A549 (cell line): ENCODE measurements around the gene SYT6. TPM values are rescaled to one million over a fixed set of nuclear protein-coding genes. Genes with fewer than 3 reads are reported as not detected.
"Not testable (repeated sequence)": the region's sequence is repeated elsewhere in the genome, so short reads cannot be mapped to it uniquely, and the experiment has no call there.

ENCODE experiments used
- ATAC-seq, 2 experiments: fragments of 200-7000 bp in 1 of 2; fragments of >200 bp in 1 of 2; cut with Nextera tagmentation in 1 of 2; cut with Tn5 transposase in 1 of 2; 3 replicates each; pipeline versions ENCODE4 v1.8.0 to v1.9.1; 2018 to 2020; ENCODE audit warnings: mild to moderate bottlenecking in 1 of 2, moderate library complexity in 1 of 2
- CTCF ChIA-PET: fragments of 300-600 bp; sonication (Branson Sonifier 250); formaldehyde crosslinking; extraction: SDS; loops from one replicate; lab custom pipeline; 2021; ENCODE audit warnings: antibody characterized with exemption, inconsistent platforms; lab: Yijun Ruan, JAX
- POLR2A ChIA-PET: fragments of 350-600 bp; formaldehyde crosslinking; extraction: SDS; loops from one replicate; lab custom pipeline; 2021; ENCODE audit warnings: antibody characterized with exemption, inconsistent platforms; lab: Yijun Ruan, JAX
- DNase-seq, 2 experiments: peaks; one replicate each; pipeline versions ENCODE4 v3.0.0 to v3.0.0-alpha.2; 2011 to 2016; ENCODE audit warnings: low read depth in 1 of 2, low spot score in 1 of 2
- FAIRE-seq: peaks from 2 replicates; lab custom pipeline; 2011; peaks lifted over from hg19 to GRCh38; lab: Jason Lieb, UNC
- H3K27ac ChIP-seq, 2 experiments: fragments of >200 bp; sonication (Bioruptor Twin); formaldehyde crosslinking; 3 replicates each; pipeline ENCODE4 v1.5.1; 2016 to 2017
- H3K4me1 ChIP-seq: fragments of >200 bp; sonication (Bioruptor Twin); formaldehyde crosslinking; 3 replicates; pipeline ENCODE4 v1.6.1; 2016
- H3K4me2 ChIP-seq: fragments of >200 bp; sonication (Bioruptor Twin); formaldehyde crosslinking; 3 replicates; pipeline ENCODE4 v1.6.1; 2016
- H3K4me3 ChIP-seq: fragments of >200 bp; sonication (Bioruptor Twin); formaldehyde crosslinking; 3 replicates; pipeline ENCODE4 v1.5.1; 2016
- H3K9me3 ChIP-seq: fragments of >200 bp; sonication (Bioruptor Twin); formaldehyde crosslinking; 3 replicates; pipeline ENCODE4 v1.6.1; 2016
- CBX8 ChIP-seq: fragments of 200-600 bp; sonication (generic); IDR thresholded peaks from 2 replicates; pipeline ENCODE4 v1.6.1; 2016
- HDAC2 ChIP-seq: fragments of 200-600 bp; sonication (generic); IDR thresholded peaks from 2 replicates; pipeline ENCODE4 v1.6.1; 2016
- KDM1A ChIP-seq: fragments of 200-600 bp; sonication (generic); IDR thresholded peaks from 2 replicates; pipeline ENCODE4 v1.6.1; 2016; ENCODE audit warnings: low read depth, mild to moderate bottlenecking
- KDM5A ChIP-seq: fragments of 200-600 bp; sonication (generic); IDR thresholded peaks from 2 replicates; pipeline ENCODE4 v1.6.1; 2016; ENCODE audit warnings: antibody characterized with exemption, mild to moderate bottlenecking
- MAZ ChIP-seq: fragments of 150-350 bp; IDR thresholded peaks from 2 replicates; pipeline ENCODE4 v1.6.1; 2014; ENCODE audit warnings: antibody characterized with exemption, low read depth, low read length, borderline replicate concordance
- NPAS2 ChIP-seq: fragments of 250-450 bp; sonication (Bioruptor Pico); IDR thresholded peaks from 2 replicates; pipeline ENCODE4 v1.8.0; 2022; ENCODE audit warnings: mild to moderate bottlenecking, moderate library complexity, borderline replicate concordance
- NR3C1 ChIP-seq: fragments of >200 bp; sonication (Bioruptor Twin); formaldehyde crosslinking; IDR thresholded peaks from 3 replicates; pipeline ENCODE4 v1.6.1; 2017
- POLR2A ChIP-seq: IDR thresholded peaks from 2 replicates; pipeline ENCODE4 v1.6.1; 2012; ENCODE audit warnings: mild to moderate bottlenecking, low read length
- RAD21 ChIP-seq, 2 experiments: fragments of >200 bp in 1 of 2; sonication (Bioruptor Twin) in 1 of 2; formaldehyde crosslinking in 1 of 2; IDR thresholded peaks in 1 of 2; conservative IDR thresholded peaks in 1 of 2; 2 replicates in 1 of 2; 3 replicates in 1 of 2; pipeline ENCODE4 v1.6.1; 2012 to 2018; ENCODE audit warnings: inconsistent platforms in 1 of 2
- TP53 ChIP-seq: fragments of 250-450 bp; sonication (Bioruptor Pico); IDR thresholded peaks from 2 replicates; pipeline ENCODE4 v1.5.0; 2021; ENCODE audit warnings: mild to moderate bottlenecking, moderate library complexity
- ZC3H11A ChIP-seq: fragments of 450-650 bp; IDR thresholded peaks from 2 replicates; pipeline ENCODE4 v1.6.1; 2014; ENCODE audit warnings: antibody characterized with exemption, mild to moderate bottlenecking
- ZFP36 ChIP-seq: fragments of 450-650 bp; IDR thresholded peaks from 2 replicates; pipeline ENCODE4 v1.6.1; 2014; ENCODE audit warnings: borderline replicate concordance; ENCODE audit not compliant: partially characterized antibody
- ZNF302 ChIP-seq: fragments of 250-450 bp; sonication (Bioruptor Pico); IDR thresholded peaks from 2 replicates; pipeline ENCODE4 v1.9.0; 2021; ENCODE audit warnings: inconsistent platforms, mild to moderate bottlenecking, moderate library complexity
- WGBS: methylation state at CpG from one replicate; pipeline ENCODE4 v1.1.6; 2017; ENCODE audit errors: missing lambda C conversion rate; 5-methylcytosine and 5-hydroxymethylcytosine counted together
- polyA plus RNA-seq, 4 experiments: library from polyadenylated mRNA; depleted of rRNA in 3 of 4; stranded (reverse); fragments of >200 nt; fragmentation: RNase III in 1 of 4; extraction: RNeasy Plus Mini Kit Qiagen cat#74134 plus additional on column Dnase treatment in 1 of 4; gene quantifications; 2 replicates in 3 of 4; 3 replicates in 1 of 4; pipeline ENCODE4 v1.2.3, GENCODE V29; 2011 to 2017
- TF ChIP-seq, protein P1 (sequence below): fragments of 450-650 bp; IDR thresholded peaks from 2 replicates; pipeline ENCODE4 v1.6.1; 2014; ENCODE audit warnings: antibody characterized with exemption
- TF ChIP-seq, protein P2 (sequence below): fragments of >200 bp; sonication (Bioruptor Twin); formaldehyde crosslinking; IDR thresholded peaks from 2 replicates; pipeline ENCODE4 v1.6.1; 2016
- TF ChIP-seq, protein P3 (sequence below): fragments of 200-600 bp; sonication (generic); IDR thresholded peaks from 2 replicates; pipeline ENCODE4 v1.6.1; 2016; ENCODE audit warnings: antibody characterized with exemption, mild to moderate bottlenecking, moderate library complexity
- TF ChIP-seq, protein P4 (sequence below): IDR thresholded peaks from 2 replicates; pipeline ENCODE4 v1.6.1; 2012
- TF ChIP-seq, protein P5 (sequence below): fragments of 250-450 bp; sonication (Bioruptor Pico); IDR thresholded peaks from 2 replicates; pipeline ENCODE4 v1.5.0; 2021; ENCODE audit warnings: mild to moderate bottlenecking, moderate library complexity, borderline replicate concordance
- TF ChIP-seq, protein P6 (sequence below): fragments of 150-350 bp; IDR thresholded peaks from 2 replicates; pipeline ENCODE4 v1.6.1; 2014; ENCODE audit warnings: low read depth, mild to moderate bottlenecking, low read length

Gene SYT6
- polyA plus RNA-seq, 2 of the 4 experiments (the other 2 are of a cell fraction): 0.57 to 1.1 TPM

DNA sequence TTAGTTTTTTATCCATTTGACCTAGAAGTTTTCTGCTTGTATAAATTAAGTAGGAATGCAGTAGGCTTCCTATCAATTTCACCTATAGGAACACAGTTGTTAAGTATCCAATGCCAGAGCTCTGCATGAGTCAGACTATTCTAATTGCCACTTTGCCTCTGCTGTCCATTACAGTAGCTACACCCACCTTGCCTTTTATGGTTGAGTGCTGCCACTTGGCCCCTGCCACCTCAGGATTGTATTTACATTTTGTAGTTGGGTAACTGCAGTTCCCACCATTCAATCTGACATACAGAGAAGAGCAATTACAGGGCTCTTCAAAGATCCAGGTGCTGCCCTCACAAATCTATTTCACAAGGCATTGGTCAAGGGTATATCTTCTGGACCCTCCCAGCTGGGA is 83.9 kb downstream of the SYT6 start:
- H3K4me1 ChIP-seq, H3K4me2 ChIP-seq, H3K27ac ChIP-seq, ATAC-seq, DNase-seq, H3K4me3 ChIP-seq, FAIRE-seq, CTCF ChIA-PET, POLR2A ChIA-PET: not testable (repeated sequence)
- H3K9me3 ChIP-seq: peaks cover 16% of the 10 kb centered on the region

DNA sequence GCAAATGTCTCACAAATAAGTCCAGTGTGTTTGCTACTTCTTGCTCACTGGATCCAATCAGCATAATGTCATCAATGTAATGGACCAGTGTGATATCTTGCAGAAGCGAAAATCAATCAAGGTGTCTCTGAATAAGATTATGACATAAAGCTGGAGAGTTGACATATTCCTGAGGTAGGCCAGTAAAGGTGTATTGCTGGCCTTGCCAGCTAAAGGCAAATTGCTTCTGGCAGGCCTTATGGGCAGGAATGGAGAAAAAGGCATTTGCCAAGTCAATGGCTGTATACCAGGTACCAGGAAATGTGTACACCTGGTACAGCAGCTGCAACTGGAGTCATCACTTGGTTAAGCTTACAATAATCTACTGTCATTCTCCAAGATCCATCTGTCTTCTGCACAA is 85.0 kb downstream of the SYT6 start:
- H3K4me3 ChIP-seq, CTCF ChIA-PET, H3K4me1 ChIP-seq, H3K4me2 ChIP-seq, DNase-seq, FAIRE-seq, H3K27ac ChIP-seq, ATAC-seq, POLR2A ChIA-PET: not testable (repeated sequence)
- WGBS: 38% methylated on average over 1 of the region's 1 CpG
- peaks cover 16% of the 10 kb centered on the region for H3K9me3 ChIP-seq

DNA sequence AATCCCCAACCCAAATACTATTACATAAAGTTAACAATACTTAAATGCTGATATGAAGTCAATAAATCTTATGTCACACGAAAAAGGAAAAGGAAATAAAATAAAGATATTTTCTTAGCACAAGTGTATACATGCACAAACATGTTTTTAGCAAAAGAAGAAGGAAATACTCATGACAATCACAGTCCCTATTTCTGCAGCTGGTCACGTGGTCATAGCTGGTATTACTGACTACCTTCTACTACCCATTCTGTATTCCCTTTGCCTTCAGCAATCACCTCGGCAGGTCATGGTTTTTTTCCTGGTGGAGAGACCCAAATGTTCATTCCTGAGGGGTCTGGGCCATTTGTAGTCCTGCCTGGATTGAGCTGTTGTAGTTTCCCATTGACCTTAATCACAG is 88.0 kb downstream of the SYT6 start:
- ATAC-seq, H3K4me2 ChIP-seq, H3K9me3 ChIP-seq, DNase-seq, CTCF ChIA-PET, POLR2A ChIA-PET, H3K4me3 ChIP-seq, H3K4me1 ChIP-seq, H3K27ac ChIP-seq, FAIRE-seq: not testable (repeated sequence)
- WGBS: 15% methylated on average over 3 of the region's 3 CpGs
- TF ChIP-seq, protein P1, sequence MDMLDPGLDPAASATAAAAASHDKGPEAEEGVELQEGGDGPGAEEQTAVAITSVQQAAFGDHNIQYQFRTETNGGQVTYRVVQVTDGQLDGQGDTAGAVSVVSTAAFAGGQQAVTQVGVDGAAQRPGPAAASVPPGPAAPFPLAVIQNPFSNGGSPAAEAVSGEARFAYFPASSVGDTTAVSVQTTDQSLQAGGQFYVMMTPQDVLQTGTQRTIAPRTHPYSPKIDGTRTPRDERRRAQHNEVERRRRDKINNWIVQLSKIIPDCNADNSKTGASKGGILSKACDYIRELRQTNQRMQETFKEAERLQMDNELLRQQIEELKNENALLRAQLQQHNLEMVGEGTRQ: peak; percentile 21; the same call in 1 of the 2 replicates

DNA sequence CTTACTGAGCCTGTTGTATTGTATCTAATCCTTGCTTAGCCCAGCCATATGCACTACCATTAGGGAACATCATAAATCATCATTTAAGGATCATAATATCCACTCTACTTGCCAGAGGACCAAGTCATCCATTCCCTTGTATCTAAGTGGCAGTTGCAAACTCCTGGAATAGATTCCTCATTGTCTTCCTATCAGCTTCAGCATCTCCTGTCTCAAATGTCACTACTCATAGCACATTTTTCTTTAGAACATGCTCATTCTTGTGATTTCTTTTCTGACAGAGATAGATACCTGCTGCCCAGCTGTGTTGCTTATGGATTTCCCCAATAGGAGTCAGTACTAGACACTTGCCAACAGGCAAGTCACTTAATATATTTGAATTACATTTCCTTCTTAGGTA is 90.1 kb downstream of the SYT6 start:
- no peak for ATAC-seq
- no peak for FAIRE-seq
- TF ChIP-seq NPAS2 (CRISPR knock-in tag) (no peak), MAZ (no peak), NR3C1 (no peak), TP53 (no peak), ZNF302 (CRISPR knock-in tag) (no peak), KDM5A (no peak), RAD21 (conservative IDR thresholded peaks at IDR 0.05 in 1 of 2, IDR thresholded peaks at IDR 0.05 in 1 of 2) (no peak), ZFP36 (no peak), CBX8 (no peak), POLR2A (no peak), ZC3H11A (no peak), KDM1A (no peak), HDAC2 (no peak)
- TF ChIP-seq, protein P2, sequence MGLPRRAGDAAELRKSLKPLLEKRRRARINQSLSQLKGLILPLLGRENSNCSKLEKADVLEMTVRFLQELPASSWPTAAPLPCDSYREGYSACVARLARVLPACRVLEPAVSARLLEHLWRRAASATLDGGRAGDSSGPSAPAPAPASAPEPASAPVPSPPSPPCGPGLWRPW: no peak
- TF ChIP-seq, protein P3, sequence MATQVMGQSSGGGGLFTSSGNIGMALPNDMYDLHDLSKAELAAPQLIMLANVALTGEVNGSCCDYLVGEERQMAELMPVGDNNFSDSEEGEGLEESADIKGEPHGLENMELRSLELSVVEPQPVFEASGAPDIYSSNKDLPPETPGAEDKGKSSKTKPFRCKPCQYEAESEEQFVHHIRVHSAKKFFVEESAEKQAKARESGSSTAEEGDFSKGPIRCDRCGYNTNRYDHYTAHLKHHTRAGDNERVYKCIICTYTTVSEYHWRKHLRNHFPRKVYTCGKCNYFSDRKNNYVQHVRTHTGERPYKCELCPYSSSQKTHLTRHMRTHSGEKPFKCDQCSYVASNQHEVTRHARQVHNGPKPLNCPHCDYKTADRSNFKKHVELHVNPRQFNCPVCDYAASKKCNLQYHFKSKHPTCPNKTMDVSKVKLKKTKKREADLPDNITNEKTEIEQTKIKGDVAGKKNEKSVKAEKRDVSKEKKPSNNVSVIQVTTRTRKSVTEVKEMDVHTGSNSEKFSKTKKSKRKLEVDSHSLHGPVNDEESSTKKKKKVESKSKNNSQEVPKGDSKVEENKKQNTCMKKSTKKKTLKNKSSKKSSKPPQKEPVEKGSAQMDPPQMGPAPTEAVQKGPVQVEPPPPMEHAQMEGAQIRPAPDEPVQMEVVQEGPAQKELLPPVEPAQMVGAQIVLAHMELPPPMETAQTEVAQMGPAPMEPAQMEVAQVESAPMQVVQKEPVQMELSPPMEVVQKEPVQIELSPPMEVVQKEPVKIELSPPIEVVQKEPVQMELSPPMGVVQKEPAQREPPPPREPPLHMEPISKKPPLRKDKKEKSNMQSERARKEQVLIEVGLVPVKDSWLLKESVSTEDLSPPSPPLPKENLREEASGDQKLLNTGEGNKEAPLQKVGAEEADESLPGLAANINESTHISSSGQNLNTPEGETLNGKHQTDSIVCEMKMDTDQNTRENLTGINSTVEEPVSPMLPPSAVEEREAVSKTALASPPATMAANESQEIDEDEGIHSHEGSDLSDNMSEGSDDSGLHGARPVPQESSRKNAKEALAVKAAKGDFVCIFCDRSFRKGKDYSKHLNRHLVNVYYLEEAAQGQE: no peak
- TF ChIP-seq, protein P1: no peak
- TF ChIP-seq, protein P4, sequence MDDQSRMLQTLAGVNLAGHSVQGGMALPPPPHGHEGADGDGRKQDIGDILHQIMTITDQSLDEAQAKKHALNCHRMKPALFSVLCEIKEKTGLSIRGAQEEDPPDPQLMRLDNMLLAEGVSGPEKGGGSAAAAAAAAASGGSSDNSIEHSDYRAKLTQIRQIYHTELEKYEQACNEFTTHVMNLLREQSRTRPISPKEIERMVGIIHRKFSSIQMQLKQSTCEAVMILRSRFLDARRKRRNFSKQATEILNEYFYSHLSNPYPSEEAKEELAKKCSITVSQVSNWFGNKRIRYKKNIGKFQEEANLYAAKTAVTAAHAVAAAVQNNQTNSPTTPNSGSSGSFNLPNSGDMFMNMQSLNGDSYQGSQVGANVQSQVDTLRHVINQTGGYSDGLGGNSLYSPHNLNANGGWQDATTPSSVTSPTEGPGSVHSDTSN: no peak
- TF ChIP-seq, protein P5, sequence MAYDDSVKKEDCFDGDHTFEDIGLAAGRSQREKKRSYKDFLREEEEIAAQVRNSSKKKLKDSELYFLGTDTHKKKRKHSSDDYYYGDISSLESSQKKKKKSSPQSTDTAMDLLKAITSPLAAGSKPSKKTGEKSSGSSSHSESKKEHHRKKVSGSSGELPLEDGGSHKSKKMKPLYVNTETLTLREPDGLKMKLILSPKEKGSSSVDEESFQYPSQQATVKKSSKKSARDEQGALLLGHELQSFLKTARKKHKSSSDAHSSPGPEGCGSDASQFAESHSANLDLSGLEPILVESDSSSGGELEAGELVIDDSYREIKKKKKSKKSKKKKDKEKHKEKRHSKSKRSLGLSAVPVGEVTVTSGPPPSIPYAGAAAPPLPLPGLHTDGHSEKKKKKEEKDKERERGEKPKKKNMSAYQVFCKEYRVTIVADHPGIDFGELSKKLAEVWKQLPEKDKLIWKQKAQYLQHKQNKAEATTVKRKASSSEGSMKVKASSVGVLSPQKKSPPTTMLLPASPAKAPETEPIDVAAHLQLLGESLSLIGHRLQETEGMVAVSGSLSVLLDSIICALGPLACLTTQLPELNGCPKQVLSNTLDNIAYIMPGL (CRISPR knock-in tag): no peak
- TF ChIP-seq, protein P6, sequence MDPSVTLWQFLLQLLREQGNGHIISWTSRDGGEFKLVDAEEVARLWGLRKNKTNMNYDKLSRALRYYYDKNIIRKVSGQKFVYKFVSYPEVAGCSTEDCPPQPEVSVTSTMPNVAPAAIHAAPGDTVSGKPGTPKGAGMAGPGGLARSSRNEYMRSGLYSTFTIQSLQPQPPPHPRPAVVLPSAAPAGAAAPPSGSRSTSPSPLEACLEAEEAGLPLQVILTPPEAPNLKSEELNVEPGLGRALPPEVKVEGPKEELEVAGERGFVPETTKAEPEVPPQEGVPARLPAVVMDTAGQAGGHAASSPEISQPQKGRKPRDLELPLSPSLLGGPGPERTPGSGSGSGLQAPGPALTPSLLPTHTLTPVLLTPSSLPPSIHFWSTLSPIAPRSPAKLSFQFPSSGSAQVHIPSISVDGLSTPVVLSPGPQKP: no peak
- Histone ChIP-seq H3K4me3 (no peak overlapping the region), H3K9me3 (no peaks in the 10 kb centered on the region), H3K4me1 (no peaks in the 10 kb centered on the region), H3K27ac (no peak overlapping the region), H3K4me2 (no peak overlapping the region)
- CTCF ChIA-PET: interaction anchor here (1.0 kb wide), 1 partner anchor 30 kb away, joined by 3 read pairs; no protein-coding TSS in a partner anchor
- POLR2A ChIA-PET: no interaction called here
- no peak for DNase-seq
